Measurements from ENCODE around the gene MRC1. TPM values are rescaled to one million over a fixed set of nuclear protein-coding genes. Genes with fewer than 3 reads are reported as not detected.

The MRC1 gene
- total RNA-seq, 1 donor from 2014 or later = 0.80 TPM

DNA sequence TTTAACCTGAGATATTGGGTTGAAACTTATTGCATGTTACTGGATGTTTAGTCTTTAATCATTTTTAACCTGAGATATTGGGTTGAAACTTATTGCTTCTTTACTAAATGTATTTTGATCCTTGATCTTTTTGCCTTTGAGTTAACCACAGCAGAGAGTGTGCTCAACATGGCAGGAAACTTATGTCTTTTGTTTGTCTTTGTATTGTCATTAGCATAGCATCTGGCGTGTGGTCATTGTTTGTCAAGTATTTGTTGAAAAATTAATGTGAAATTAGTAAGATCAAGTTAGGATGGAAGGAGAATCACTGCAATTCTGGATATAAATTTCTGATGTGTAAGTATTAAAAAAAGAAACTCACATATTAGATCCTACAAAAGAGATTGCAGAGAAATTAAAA, 8.2 kb downstream of the MRC1 start:
- Mint-ChIP-seq H3K36me3 (no peaks in the 10 kb centered on the region), H3K9me3 (no peaks in the 10 kb centered on the region), H3K27ac (no peak overlapping the region), H3K27me3 (no peaks in the 10 kb centered on the region), H3K4me1 (ENCODE audit: unreplicated experiment) (no peaks in the 10 kb centered on the region), H3K4me3 (no peak overlapping the region)
- no peak for DNase-seq (ENCODE audit: extremely low spot score, unreplicated experiment)
- TF ChIP-seq, protein P1, sequence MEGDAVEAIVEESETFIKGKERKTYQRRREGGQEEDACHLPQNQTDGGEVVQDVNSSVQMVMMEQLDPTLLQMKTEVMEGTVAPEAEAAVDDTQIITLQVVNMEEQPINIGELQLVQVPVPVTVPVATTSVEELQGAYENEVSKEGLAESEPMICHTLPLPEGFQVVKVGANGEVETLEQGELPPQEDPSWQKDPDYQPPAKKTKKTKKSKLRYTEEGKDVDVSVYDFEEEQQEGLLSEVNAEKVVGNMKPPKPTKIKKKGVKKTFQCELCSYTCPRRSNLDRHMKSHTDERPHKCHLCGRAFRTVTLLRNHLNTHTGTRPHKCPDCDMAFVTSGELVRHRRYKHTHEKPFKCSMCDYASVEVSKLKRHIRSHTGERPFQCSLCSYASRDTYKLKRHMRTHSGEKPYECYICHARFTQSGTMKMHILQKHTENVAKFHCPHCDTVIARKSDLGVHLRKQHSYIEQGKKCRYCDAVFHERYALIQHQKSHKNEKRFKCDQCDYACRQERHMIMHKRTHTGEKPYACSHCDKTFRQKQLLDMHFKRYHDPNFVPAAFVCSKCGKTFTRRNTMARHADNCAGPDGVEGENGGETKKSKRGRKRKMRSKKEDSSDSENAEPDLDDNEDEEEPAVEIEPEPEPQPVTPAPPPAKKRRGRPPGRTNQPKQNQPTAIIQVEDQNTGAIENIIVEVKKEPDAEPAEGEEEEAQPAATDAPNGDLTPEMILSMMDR (conservative IDR thresholded peaks at IDR 0.05) = no peak

DNA sequence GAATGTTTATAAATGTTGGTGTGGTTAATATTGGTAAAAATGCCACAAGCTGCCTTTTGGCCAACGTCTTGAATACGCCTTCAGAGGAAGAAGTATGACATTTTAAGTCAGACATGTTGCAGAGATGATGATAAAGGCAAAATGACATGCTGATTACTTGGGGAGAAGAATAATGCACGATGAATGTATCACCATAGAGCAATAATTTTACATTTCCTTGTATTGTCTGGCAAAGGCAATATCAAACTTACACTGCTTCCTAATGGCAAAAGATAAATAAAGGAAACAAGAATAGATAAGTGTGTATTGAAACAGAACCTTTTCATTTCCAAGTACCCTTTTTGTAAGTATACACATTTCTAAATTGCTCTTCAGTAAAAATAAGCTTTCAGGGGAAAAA, 8.6 kb downstream of the MRC1 start:
- DNase-seq (ENCODE audit: extremely low spot score, unreplicated experiment) = no peak
- Mint-ChIP-seq H3K9me3 (no peaks in the 10 kb centered on the region), H3K4me1 (ENCODE audit: unreplicated experiment) (no peaks in the 10 kb centered on the region), H3K27me3 (no peaks in the 10 kb centered on the region), H3K4me3 (no peak overlapping the region), H3K36me3 (no peaks in the 10 kb centered on the region), H3K27ac (no peak overlapping the region)
- TF ChIP-seq, protein P1 (conservative IDR thresholded peaks at IDR 0.05) = no peak

DNA sequence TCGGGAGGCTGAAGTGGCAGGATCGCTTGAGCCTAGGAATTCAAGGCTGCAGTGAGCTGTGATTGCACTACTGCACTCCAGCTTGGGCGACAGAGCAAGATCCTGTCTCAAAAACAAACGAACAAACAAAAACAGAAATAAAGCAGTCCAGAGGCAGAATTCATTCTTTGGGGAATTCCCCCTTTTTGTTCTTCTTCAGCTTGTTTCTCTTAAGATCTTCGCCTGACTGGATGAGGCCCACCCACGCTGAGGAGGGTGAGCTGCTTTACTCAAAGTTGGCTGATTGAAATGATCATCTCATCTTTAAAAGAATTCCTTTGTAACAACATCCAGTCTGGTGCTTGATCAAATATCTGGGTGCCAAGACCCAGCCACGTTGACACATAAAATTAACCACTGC, 10.7 kb downstream of the MRC1 start:
- Mint-ChIP-seq H3K27ac (no peak overlapping the region), H3K27me3 (peaks cover 7% of the 10 kb centered on the region), H3K9me3 (no peaks in the 10 kb centered on the region), H3K4me1 (ENCODE audit: unreplicated experiment) (no peaks in the 10 kb centered on the region), H3K4me3 (no peak overlapping the region), H3K36me3 (no peaks in the 10 kb centered on the region)
- TF ChIP-seq, protein P1 (conservative IDR thresholded peaks at IDR 0.05) = no peak
- DNase-seq (ENCODE audit: extremely low spot score, unreplicated experiment) = no peak

DNA sequence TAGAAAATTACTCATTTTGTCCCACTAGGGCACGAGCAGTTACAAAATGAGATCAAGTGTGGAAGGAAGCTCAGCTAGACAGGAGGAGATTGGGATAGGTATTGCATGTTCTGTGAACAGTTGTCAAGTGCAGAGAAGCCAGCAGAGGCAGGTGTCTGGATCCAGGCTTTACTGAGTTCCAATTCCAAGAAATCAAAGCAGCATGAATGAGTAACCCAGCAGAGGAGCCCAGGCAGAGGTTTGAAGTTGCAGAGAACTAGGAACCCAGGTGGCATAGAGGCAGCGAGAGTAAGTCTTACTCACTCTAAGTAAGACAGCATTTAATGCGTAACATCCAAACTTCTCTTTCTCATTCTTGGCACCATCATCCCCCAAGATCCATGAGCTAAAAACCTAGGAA, 11.8 kb downstream of the MRC1 start:
- Mint-ChIP-seq H3K36me3 (no peaks in the 10 kb centered on the region), H3K27ac (no peak overlapping the region), H3K4me3 (no peak overlapping the region), H3K9me3 (no peaks in the 10 kb centered on the region), H3K27me3 (peaks cover 7% of the 10 kb centered on the region), H3K4me1 (ENCODE audit: unreplicated experiment) (no peaks in the 10 kb centered on the region)
- TF ChIP-seq, protein P1 (conservative IDR thresholded peaks at IDR 0.05) = no peak
- DNase-seq (ENCODE audit: extremely low spot score, unreplicated experiment) = no peak

DNA sequence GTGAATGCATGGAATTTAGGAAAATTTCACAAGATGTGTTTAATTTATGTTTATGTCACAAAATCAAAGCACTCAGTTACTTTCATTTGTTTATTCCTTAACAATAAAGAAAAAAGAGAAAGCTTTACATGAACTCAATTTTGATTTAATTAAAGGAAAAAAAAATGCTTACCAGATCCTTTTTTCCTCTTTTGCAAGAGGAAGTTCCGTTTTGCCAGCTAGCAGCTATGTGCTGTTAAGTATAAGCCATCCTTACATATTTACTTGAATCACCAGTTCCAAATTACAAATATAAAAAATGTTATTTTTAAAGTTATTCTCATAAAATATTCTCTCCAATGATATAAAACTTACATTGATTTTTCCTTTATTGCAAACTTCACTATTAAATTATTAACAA, 12.7 kb downstream of the MRC1 start:
- no peak overlapping the region for H3K27ac Mint-ChIP-seq
- no peaks in the 10 kb centered on the region for H3K4me1 Mint-ChIP-seq (ENCODE audit: unreplicated experiment)
- TF ChIP-seq, protein P1 (conservative IDR thresholded peaks at IDR 0.05) = no peak
- H3K4me3 Mint-ChIP-seq = no peak overlapping the region
- no peak for DNase-seq (ENCODE audit: extremely low spot score, unreplicated experiment)
- no peaks in the 10 kb centered on the region for H3K9me3 Mint-ChIP-seq
- no peaks in the 10 kb centered on the region for H3K36me3 Mint-ChIP-seq
- H3K27me3 Mint-ChIP-seq = peaks cover 7% of the 10 kb centered on the region

DNA sequence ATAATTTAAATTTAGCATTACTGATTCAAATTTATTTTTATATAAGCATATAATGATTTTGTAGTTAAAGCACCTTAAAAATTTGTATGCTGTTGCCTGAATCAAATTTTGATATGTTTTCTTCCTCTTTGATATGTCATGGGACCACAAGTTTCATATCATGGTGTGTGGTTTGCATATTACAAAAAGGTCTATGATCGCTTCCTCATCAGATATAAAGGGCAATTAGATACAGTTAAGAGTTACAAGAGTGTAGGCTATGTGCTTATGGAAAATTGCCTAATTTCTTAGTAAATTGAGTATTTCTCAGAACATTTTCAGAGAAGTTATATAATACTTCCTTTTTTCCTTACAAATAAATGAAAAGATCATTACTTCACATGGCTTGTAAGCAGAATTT, 22.2 kb downstream of the MRC1 start:
- H3K27ac Mint-ChIP-seq = no peak overlapping the region
- H3K4me3 Mint-ChIP-seq = no peak overlapping the region
- no peaks in the 10 kb centered on the region for H3K9me3 Mint-ChIP-seq
- no peaks in the 10 kb centered on the region for H3K36me3 Mint-ChIP-seq
- peaks cover 3% of the 10 kb centered on the region for H3K27me3 Mint-ChIP-seq
- TF ChIP-seq, protein P1 (conservative IDR thresholded peaks at IDR 0.05) = no peak
- peaks cover 4% of the 10 kb centered on the region for H3K4me1 Mint-ChIP-seq (ENCODE audit: unreplicated experiment)
- no peak for DNase-seq (ENCODE audit: extremely low spot score, unreplicated experiment)

All from type B pancreatic cell (in vitro differentiated cells).